GM12878 (cell line): ENCODE results near the gene MOAP1. TPM values are rescaled to one million over a fixed set of nuclear protein-coding genes. Genes with fewer than 3 reads are reported as not detected.
A peak's percentile ranks its signal among the peaks of the same experiment; 100 is the strongest.

Experiments used
- BRCA1 ChIP-seq: IDR thresholded peaks from 2 replicates; pipeline ENCODE4 v1.6.1; 2011; ENCODE audit warnings: low read depth, low read length, improper control_type of control experiment
- CEBPZ ChIP-seq: fragments of 150-350 bp; IDR thresholded peaks from 2 replicates; pipeline ENCODE4 v1.6.1; 2016; ENCODE audit warnings: low read depth, low read length
- CHD4 ChIP-seq: fragments of 200-600 bp; sonication (generic); IDR thresholded peaks from 2 replicates; pipeline ENCODE4 v1.6.1; 2016; ENCODE audit warnings: mild to moderate bottlenecking
- DPF2 ChIP-seq: fragments of 450-650 bp; IDR thresholded peaks from 2 replicates; pipeline ENCODE4 v1.6.1; 2017; ENCODE audit warnings: mild to moderate bottlenecking
- EED ChIP-seq: sonication (generic); IDR thresholded peaks from 2 replicates; pipeline ENCODE4 v1.6.1; 2016; ENCODE audit warnings: antibody characterized with exemption, low read depth
- ETV6 ChIP-seq, 2 experiments: fragments of 450-650 bp in 1 of 2; IDR thresholded peaks in 1 of 2; conservative IDR thresholded peaks in 1 of 2; 2 replicates each; pipeline ENCODE4 v1.6.1; 2014; ENCODE audit warnings: antibody characterized with exemption in 1 of 2, borderline replicate concordance in 1 of 2, low read depth in 1 of 2, mild to moderate bottlenecking in 1 of 2, moderate library complexity in 1 of 2
- HDAC6 ChIP-seq: fragments of 200-600 bp; sonication (generic); IDR thresholded peaks from one replicate; pipeline ENCODE4 v1.8.0; 2017; ENCODE audit warnings: antibody characterized with exemption; ENCODE audit not compliant: unreplicated experiment
- IKZF2 ChIP-seq, 2 experiments: fragments of 450-650 bp; IDR thresholded peaks; 2 replicates each; pipeline ENCODE4 v1.6.1; 2017; ENCODE audit warnings: mild to moderate bottlenecking in 2 of 2, moderate library complexity in 2 of 2
- NFYA ChIP-seq: IDR thresholded peaks from 2 replicates; pipeline ENCODE4 v1.6.1; 2011; ENCODE audit warnings: low read depth, mild to moderate bottlenecking, low read length, improper control_type of control experiment, borderline replicate concordance
- NKRF ChIP-seq: fragments of 450-650 bp; conservative IDR thresholded peaks from 2 replicates; pipeline ENCODE4 v1.6.1; 2017; ENCODE audit warnings: mild to moderate bottlenecking, moderate library complexity
- PKNOX1 ChIP-seq: fragments of 450-650 bp; IDR thresholded peaks from 2 replicates; pipeline ENCODE4 v1.6.1; 2016; ENCODE audit warnings: mild to moderate bottlenecking
- POLR2AphosphoS5 ChIP-seq: IDR thresholded peaks from 2 replicates; pipeline ENCODE4 v1.6.1; 2011; ENCODE audit warnings: mild to moderate bottlenecking, low read length, inconsistent platforms
- PRDM15 ChIP-seq: fragments of 450-650 bp; formaldehyde crosslinking; IDR thresholded peaks from 2 replicates; pipeline ENCODE4 v1.4.0; 2020; ENCODE audit warnings: mild to moderate bottlenecking, moderate library complexity
- SPI1 ChIP-seq: IDR thresholded peaks from 2 replicates; pipeline ENCODE4 v1.6.1; 2011; ENCODE audit warnings: low read depth, mild to moderate bottlenecking, low read length, moderate library complexity, borderline replicate concordance; ENCODE audit not compliant: insufficient read depth
- ZNF217 ChIP-seq: fragments of 450-650 bp; IDR thresholded peaks from 2 replicates; pipeline ENCODE4 v1.6.1; 2017; ENCODE audit warnings: antibody characterized with exemption, mild to moderate bottlenecking
- ZNF622 ChIP-seq: fragments of 450-650 bp; IDR thresholded peaks from 2 replicates; pipeline ENCODE4 v1.6.1; 2017; ENCODE audit warnings: mild to moderate bottlenecking, inconsistent platforms
- polyA plus RNA-seq, 11 experiments: library from polyadenylated mRNA; depleted of rRNA in 4 of 11; unstranded in 6 of 11; stranded (reverse) in 5 of 11; fragments of >200 nt; fragmentation: Nextera tagmentation in 4 of 11; fragmentation: Illumina TruSeq in 1 of 11; extraction: Ambion mirVana in 4 of 11; extraction: Trizol in 1 of 11; gene quantifications; 1 replicate in 1 of 11; 2 replicates in 10 of 11; pipeline versions ENCODE4 v1.2.1 to v1.2.3, GENCODE V29; 2011 to 2016; ENCODE audit warnings: inconsistent platforms in 2 of 11, missing spikeins in 2 of 11, low read depth in 1 of 11
- total RNA-seq, 4 experiments: library from RNA; depleted of rRNA in 3 of 4; stranded (reverse); fragments of >200 nt in 3 of 4; fragmentation: Illumina TruSeq in 1 of 4; extraction: Trizol in 1 of 4; gene quantifications; 2 replicates each; pipeline versions ENCODE4 v1.2.1 to v1.2.3, GENCODE V29; 2013 to 2021
- TF ChIP-seq, protein P1 (sequence below): IDR thresholded peaks from 2 replicates; pipeline ENCODE4 v1.6.1; 2012; ENCODE audit warnings: low read length, inconsistent platforms
- TF ChIP-seq, protein P2 (sequence below): IDR thresholded peaks from 2 replicates; pipeline ENCODE4 v1.6.1; 2011; ENCODE audit warnings: mild to moderate bottlenecking, low read depth, low read length, moderate library complexity; ENCODE audit not compliant: insufficient replicate concordance

MOAP1 gene
- total and polyA plus RNA-seq, 10 of the 15 experiments (the other 5 are each of a cell fraction or from before 2014, with no cell fraction given): 3.1 to 51.9 (median 11.4) TPM

DNA sequence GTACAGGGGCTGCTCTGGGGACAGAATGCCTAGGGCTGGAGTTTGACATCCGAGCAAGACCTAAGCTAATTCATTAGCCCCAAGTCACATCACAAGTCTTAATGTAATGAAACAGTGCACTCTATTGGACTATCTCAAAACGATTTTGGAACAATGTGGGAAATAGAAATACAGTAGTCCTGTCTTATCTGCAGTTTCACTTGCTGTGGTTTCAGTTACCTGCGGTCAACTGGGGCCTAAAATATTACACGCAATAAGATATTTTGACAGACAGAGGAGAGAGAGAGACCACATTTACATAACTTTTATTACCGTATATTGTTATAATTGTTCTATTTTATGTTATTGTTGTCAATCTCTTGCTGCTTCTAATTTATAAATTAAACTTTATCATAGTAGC is 21.1 kb downstream of the MOAP1 start (continued):
- TF ChIP-seq HDAC6 (no peak), PKNOX1 (peak; percentile 92), ETV6 (conservative IDR thresholded peaks at IDR 0.05 in 1 of 2, IDR thresholded peaks at IDR 0.05 in 1 of 2; ENCODE audit: borderline replicate concordance in 1 of 2, low read depth in 1 of 2) (no peak), POLR2AphosphoS5 (no peak), ZNF217 (peak; percentile 94), CHD4 (no peak), SPI1 (no peak), BRCA1 (no peak), NFYA (no peak), EED (no peak), DPF2 (0 out of 2 replicates have a peak, but pooled peaks have one; percentile 40), NKRF (no peak), IKZF2 (IDR thresholded peaks at IDR 0.05) (peak; percentile 58 to 59; a peak in 3 of 4 replicates), CEBPZ (no peak), ZNF622 (no peak), PRDM15 (no peak)
- TF ChIP-seq, protein P1, sequence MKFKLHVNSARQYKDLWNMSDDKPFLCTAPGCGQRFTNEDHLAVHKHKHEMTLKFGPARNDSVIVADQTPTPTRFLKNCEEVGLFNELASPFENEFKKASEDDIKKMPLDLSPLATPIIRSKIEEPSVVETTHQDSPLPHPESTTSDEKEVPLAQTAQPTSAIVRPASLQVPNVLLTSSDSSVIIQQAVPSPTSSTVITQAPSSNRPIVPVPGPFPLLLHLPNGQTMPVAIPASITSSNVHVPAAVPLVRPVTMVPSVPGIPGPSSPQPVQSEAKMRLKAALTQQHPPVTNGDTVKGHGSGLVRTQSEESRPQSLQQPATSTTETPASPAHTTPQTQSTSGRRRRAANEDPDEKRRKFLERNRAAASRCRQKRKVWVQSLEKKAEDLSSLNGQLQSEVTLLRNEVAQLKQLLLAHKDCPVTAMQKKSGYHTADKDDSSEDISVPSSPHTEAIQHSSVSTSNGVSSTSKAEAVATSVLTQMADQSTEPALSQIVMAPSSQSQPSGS: no peak
- TF ChIP-seq, protein P2, sequence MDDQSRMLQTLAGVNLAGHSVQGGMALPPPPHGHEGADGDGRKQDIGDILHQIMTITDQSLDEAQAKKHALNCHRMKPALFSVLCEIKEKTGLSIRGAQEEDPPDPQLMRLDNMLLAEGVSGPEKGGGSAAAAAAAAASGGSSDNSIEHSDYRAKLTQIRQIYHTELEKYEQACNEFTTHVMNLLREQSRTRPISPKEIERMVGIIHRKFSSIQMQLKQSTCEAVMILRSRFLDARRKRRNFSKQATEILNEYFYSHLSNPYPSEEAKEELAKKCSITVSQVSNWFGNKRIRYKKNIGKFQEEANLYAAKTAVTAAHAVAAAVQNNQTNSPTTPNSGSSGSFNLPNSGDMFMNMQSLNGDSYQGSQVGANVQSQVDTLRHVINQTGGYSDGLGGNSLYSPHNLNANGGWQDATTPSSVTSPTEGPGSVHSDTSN: no peak
